SK-N-DZ (cell line): Measurements from ENCODE around the gene HNRNPH2.
A peak's percentile ranks its signal among the peaks of the same experiment; 100 is the strongest.

Experiments used
- DNase-seq: peaks from one replicate; pipeline ENCODE4 v3.0.0-alpha.2; 2015; ENCODE audit warnings: low spot score

The HNRNPH2 gene

GRCh38 chrX:101395789-101396188, 12.2 kb upstream of the HNRNPH2 start:
- no peak for DNase-seq

GRCh38 chrX:101397779-101398178, 10.2 kb upstream of the HNRNPH2 start:
- DNase-seq: no peak

GRCh38 chrX:101398694-101399093, 9.3 kb upstream of the HNRNPH2 start:
- DNase-seq: no peak

- no peak for DNase-seq
Observed at GRCh38 chrX:101399825-101400224, 8.2 kb upstream of the HNRNPH2 start.

- DNase-seq: no peak
Observed at GRCh38 chrX:101407167-101407747, 765 bp upstream of the HNRNPH2 start.

GRCh38 chrX:101408532-101408841, 465 bp downstream of the HNRNPH2 start:
- no peak for DNase-seq

- no peak for DNase-seq
Observed at GRCh38 chrX:101409043-101409442, 1.0 kb downstream of the HNRNPH2 start.

GRCh38 chrX:101410461-101410860, 2.4 kb downstream of the HNRNPH2 start:
- no peak for DNase-seq

GRCh38 chrX:101411984-101412383, 4.0 kb downstream of the HNRNPH2 start:
- no peak for DNase-seq

- peak; percentile 57 for DNase-seq
Observed at GRCh38 chrX:101415180-101416145, 7.4 kb downstream of the HNRNPH2 start.

GRCh38 chrX:101416691-101417090, 8.7 kb downstream of the HNRNPH2 start:
- no peak for DNase-seq

- DNase-seq: no peak
Observed at GRCh38 chrX:101417190-101417589, 9.2 kb downstream of the HNRNPH2 start.

- DNase-seq: no peak
Observed at GRCh38 chrX:101417981-101418841, 10.2 kb downstream of the HNRNPH2 start.

- no peak for DNase-seq
Observed at GRCh38 chrX:101419489-101419888, 11.5 kb downstream of the HNRNPH2 start.

GRCh38 chrX:101427954-101428353, 19.9 kb downstream of the HNRNPH2 start:
- no peak for DNase-seq

GRCh38 chrX:101429934-101430333, 21.9 kb downstream of the HNRNPH2 start:
- no peak for DNase-seq

GRCh38 chrX:101430457-101431078, 22.5 kb downstream of the HNRNPH2 start:
- DNase-seq: no peak

GRCh38 chrX:101442085-101442484, 34.1 kb downstream of the HNRNPH2 start:
- DNase-seq: no peak

GRCh38 chrX:101449279-101449678, 41.3 kb downstream of the HNRNPH2 start:
- DNase-seq: no peak

- no peak for DNase-seq
Observed at GRCh38 chrX:101450085-101450484, 42.1 kb downstream of the HNRNPH2 start.

GRCh38 chrX:101450961-101451360, 42.9 kb downstream of the HNRNPH2 start:
- no peak for DNase-seq

- DNase-seq: no peak
Observed at GRCh38 chrX:101452056-101452455, 44.0 kb downstream of the HNRNPH2 start.
